Testis (tissue), 2 donors: Measurements from ENCODE around the gene SNAI1.
"Not testable (repeated sequence)": the region's sequence is repeated elsewhere in the genome, so short reads cannot be mapped to it uniquely, and the experiment has no call there.

Experiments
- CTCF ChIP-seq, 3 experiments: fragments of 450-650 bp in 2 of 3; fragments of 200-600 bp in 1 of 3; sonication (generic) in 1 of 3; IDR thresholded peaks; one replicate each; pipeline ENCODE4 v1.5.1; 2016 to 2019; ENCODE audit warnings: antibody characterized with exemption in 3 of 3, mild to moderate bottlenecking in 2 of 3, moderate library complexity in 1 of 3
- POLR2A ChIP-seq: fragments of 450-650 bp; IDR thresholded peaks from one replicate; pipeline ENCODE4 v1.6.1; 2017; ENCODE audit warnings: antibody characterized with exemption, mild to moderate bottlenecking, moderate library complexity

- not testable (repeated sequence) for TF ChIP-seq CTCF (IDR thresholded peaks at IDR 0.05); POLR2A
Observed at GRCh38 chr20:49955830-49956396, 26.9 kb upstream of the SNAI1 start.
